HG02938 (cell line): ENCODE measurements around the gene PPP6R2.

Experiments used
- ATAC-seq: cut with Tn5 transposase; IDR thresholded peaks from one replicate; pipeline ENCODE4 v1.9.1; 2021; ENCODE audit warnings: mild to moderate bottlenecking, moderate library complexity; ENCODE audit not compliant: unreplicated experiment

PPP6R2 gene

GRCh38 chr22:50481440-50482106 is 138.4 kb downstream of the PPP6R2 start, which contains the start of gene ADM2:
ADM2 (plus strand) TSS chr22:50481543; CDS start chr22:50481848, 305 bp downstream.
- ATAC-seq: no peak

GRCh38 chr22:50482107-50483074 is 139.3 kb downstream of the PPP6R2 start:
- no peak for ATAC-seq

GRCh38 chr22:50483106-50483505 is 140.0 kb downstream of the PPP6R2 start:
- no peak for ATAC-seq

- ATAC-seq: no peak
Observed at GRCh38 chr22:50483556-50483955, 140.4 kb downstream of the PPP6R2 start.

GRCh38 chr22:50483977-50484853 is 141.1 kb downstream of the PPP6R2 start:
- ATAC-seq: no peak

GRCh38 chr22:50485221-50486131 is 142.3 kb downstream of the PPP6R2 start:
- no peak for ATAC-seq

- ATAC-seq: no peak
Observed at GRCh38 chr22:50486561-50487289, 143.6 kb downstream of the PPP6R2 start, which contains the start of gene MIOX. MIOX (plus strand) TSS chr22:50486859; CDS start chr22:50486898, 39 bp downstream.

- no peak for ATAC-seq
Observed at GRCh38 chr22:50487290-50488005, 144.3 kb downstream of the PPP6R2 start.

- no peak for ATAC-seq
Observed at GRCh38 chr22:50488006-50488677, 145.0 kb downstream of the PPP6R2 start.

- ATAC-seq: no peak
Observed at GRCh38 chr22:50488886-50489285, 145.8 kb downstream of the PPP6R2 start.

- ATAC-seq: no peak
Observed at GRCh38 chr22:50489363-50490243, 146.5 kb downstream of the PPP6R2 start.

- no peak for ATAC-seq
Observed at GRCh38 chr22:50490531-50491308, 147.6 kb downstream of the PPP6R2 start.
